GM13976 (cell line): ENCODE data around the gene CPA4.

Source experiments
- DNase-seq: peaks from one replicate; pipeline ENCODE4 v3.0.0; 2012; ENCODE audit warnings: low spot score
- CTCF ChIP-seq: IDR thresholded peaks from 2 replicates; pipeline ENCODE4 v1.5.1; 2012; ENCODE audit warnings: borderline replicate concordance, mild to moderate bottlenecking; ENCODE audit not compliant: insufficient read depth; ENCODE audit errors: extremely low read depth, missing control alignments, control extremely low read depth
- in situ Hi-C: fragments of 300-500 bp; cut with MboI; formaldehyde crosslinking; loops from one replicate; pipeline ENCODE4 v1.12.0; 2022; ENCODE audit warnings: low sequenced_read_pairs, mixed read lengths, inconsistent platforms; ENCODE audit not compliant: unreplicated experiment

The CPA4 gene

GRCh38 chr7:130332259-130333053, 39.5 kb downstream of the CPA4 start:
- no peak for DNase-seq
- no peak for TF ChIP-seq CTCF
- in situ Hi-C loops: no loop called here

GRCh38 chr7:130333832-130334231, 40.9 kb downstream of the CPA4 start:
- DNase-seq: no peak
- in situ Hi-C loops: no loop called here
- no peak for TF ChIP-seq CTCF

GRCh38 chr7:130334274-130334673, 41.3 kb downstream of the CPA4 start:
- TF ChIP-seq CTCF: no peak
- in situ Hi-C loops: no loop called here
- no peak for DNase-seq

- no peak for TF ChIP-seq CTCF
- in situ Hi-C loops: no loop called here
- no peak for DNase-seq
Observed at GRCh38 chr7:130337410-130337971, 44.5 kb downstream of the CPA4 start.

- in situ Hi-C loops: no loop called here
- no peak for TF ChIP-seq CTCF
- no peak for DNase-seq
Observed at GRCh38 chr7:130338233-130338632, 45.3 kb downstream of the CPA4 start.

- in situ Hi-C loops: no loop called here
- no peak for DNase-seq
- no peak for TF ChIP-seq CTCF
Observed at GRCh38 chr7:130341882-130342281, 48.9 kb downstream of the CPA4 start.
